ENCODE measurements around the gene SMIM35.

Gene SMIM35

GRCh38 chr11:118005224-118006152, 81.3 kb downstream of the SMIM35 start:
- no peak for DNase-seq

- DNase-seq, result no peak
Measured at GRCh38 chr11:118004543-118005223, 82.1 kb downstream of the SMIM35 start.

GRCh38 chr11:118003456-118003855, 83.3 kb downstream of the SMIM35 start:
- DNase-seq, result no peak

- DNase-seq, result peak in 1 of 51 donors; percentile 7
Measured at GRCh38 chr11:118002541-118003423, 84.0 kb downstream of the SMIM35 start.

GRCh38 chr11:118002010-118002540, 84.7 kb downstream of the SMIM35 start:
- no peak for DNase-seq

GRCh38 chr11:118001494-118001971, 85.2 kb downstream of the SMIM35 start:
- no peak for DNase-seq

- no peak for DNase-seq
Measured at GRCh38 chr11:118000850-118001228, 85.9 kb downstream of the SMIM35 start.

GRCh38 chr11:118000067-118000849, 86.5 kb downstream of the SMIM35 start:
- no peak for DNase-seq

GRCh38 chr11:117999354-117999993, 87.3 kb downstream of the SMIM35 start:
- DNase-seq, result no peak

- no peak for DNase-seq
Measured at GRCh38 chr11:117998664-117999353, 88.0 kb downstream of the SMIM35 start.

- DNase-seq, result no peak
Measured at GRCh38 chr11:117997823-117998579, 88.8 kb downstream of the SMIM35 start.

- no peak for DNase-seq
Measured at GRCh38 chr11:117997406-117997805, 89.4 kb downstream of the SMIM35 start.

- DNase-seq, result no peak
Measured at GRCh38 chr11:117996058-117996457, 90.7 kb downstream of the SMIM35 start.

- DNase-seq, result no peak
Measured at GRCh38 chr11:117995472-117995871, 91.3 kb downstream of the SMIM35 start.

- DNase-seq, result peak in 1 of 51 donors; percentile 25
Measured at GRCh38 chr11:117993988-117994745, 92.6 kb downstream of the SMIM35 start.

GRCh38 chr11:117992620-117993019, 94.1 kb downstream of the SMIM35 start:
- DNase-seq, result no peak

GRCh38 chr11:117992136-117992535, 94.6 kb downstream of the SMIM35 start:
- DNase-seq, result no peak
